Cardiac septum (tissue), 1 donor: ENCODE measurements around the gene KRTAP10-2. TPM values are rescaled to one million over a fixed set of nuclear protein-coding genes. Genes with fewer than 3 reads are reported as not detected.
"Not testable (repeated sequence)": the region's sequence is repeated elsewhere in the genome, so short reads cannot be mapped to it uniquely, and the experiment has no call there.

ENCODE experiments used
- DNase-seq: peaks from one replicate; pipeline ENCODE4 v3.0.0-alpha.2; 2020; ENCODE audit warnings: low spot score
- intact Hi-C: fragments of 100-400 bp; cut with DNase I; formaldehyde crosslinking; loops from one replicate; pipeline ENCODE4 v1.14.0; 2022
- total RNA-seq: library from RNA; stranded (reverse); fragmentation: NEBNext Ultra II Directional; extraction: Animal tissue kit (Norgen Biotek cat#: 25700); gene quantifications from one replicate; pipeline ENCODE4 v1.2.1, GENCODE V29; 2021
- donor health status: DM: no; HTN: no; CAD: no.

KRTAP10-2 gene
- total RNA-seq, 1 donor from 2014 or later: not detected

DNA sequence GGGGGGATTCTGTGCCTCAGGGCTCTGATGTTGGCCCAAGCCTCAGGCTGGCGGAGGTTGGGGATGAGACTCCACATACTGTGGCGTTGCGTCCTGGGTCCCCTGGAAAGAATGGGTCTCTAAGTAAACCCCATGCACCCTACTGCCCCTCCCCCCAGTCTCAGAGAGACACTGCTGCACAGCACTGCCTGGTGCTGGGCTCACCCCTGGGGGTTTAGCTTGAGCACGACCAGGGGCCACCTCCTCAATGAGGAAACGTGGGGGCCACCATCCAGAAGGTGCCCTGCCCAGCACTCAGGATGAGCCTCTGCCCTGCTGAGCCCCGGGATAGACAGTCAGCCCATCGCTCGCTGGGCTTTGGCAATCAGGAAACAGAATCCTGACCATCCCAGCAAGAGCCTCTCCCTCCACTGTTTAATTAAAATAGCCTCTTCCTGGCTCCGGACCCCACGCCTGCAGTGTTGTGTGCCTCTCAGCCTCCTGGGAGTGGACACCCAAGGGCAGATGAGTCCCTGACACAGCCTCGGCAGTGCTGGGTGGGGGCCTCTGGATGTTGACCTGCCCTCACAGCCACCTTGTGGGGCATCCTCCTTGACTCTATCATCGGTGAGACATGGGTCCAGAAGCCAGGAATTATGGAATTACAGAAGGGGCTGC, 18.7 kb upstream of the KRTAP10-2 start:
- no peak for DNase-seq
- intact Hi-C loops: no loop called here

DNA sequence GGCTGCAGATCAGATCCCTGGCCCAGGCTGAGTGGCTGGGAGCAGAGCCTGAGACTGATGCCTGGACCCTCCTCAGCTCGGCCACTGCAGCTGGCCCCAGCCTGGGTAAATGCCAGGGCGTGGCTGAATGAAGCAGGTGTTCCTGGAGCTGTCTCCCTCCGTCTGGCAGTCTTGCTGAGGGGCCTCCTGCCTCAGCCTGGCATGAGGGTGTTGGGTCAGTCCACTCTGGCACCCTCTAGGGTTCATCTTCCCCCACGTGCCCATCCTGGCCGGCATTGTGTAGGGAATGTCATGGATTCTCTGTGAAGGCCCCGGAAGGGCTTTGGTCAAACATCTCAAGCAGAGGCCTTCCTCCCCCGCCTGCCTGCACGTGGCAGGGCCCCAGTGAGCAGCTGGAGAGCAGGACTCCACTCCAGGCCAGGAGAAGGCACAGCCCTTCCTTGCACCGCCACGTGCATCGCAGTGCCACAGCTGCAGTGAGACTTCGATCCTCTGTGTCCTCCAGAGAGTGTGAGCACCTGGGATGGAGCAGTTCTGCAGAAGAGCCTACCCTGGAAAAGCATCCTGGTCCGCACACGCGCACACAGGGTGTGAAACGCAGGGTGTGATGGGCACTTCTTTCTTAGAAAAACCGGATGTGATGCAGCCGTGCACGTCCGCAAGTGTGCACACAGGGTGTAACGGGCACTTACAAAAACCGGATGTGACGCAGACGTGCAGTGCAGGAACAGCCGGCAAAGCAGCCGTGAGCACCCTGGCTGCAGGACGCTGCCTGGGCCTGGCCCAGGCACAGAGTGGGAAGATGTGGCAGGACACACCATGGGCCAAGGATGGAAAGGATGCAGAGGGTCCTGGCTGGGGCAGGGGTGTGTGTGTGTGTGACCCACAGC, 17.6 kb upstream of the KRTAP10-2 start:
- no peak for DNase-seq
- intact Hi-C loops: no loop called here

DNA sequence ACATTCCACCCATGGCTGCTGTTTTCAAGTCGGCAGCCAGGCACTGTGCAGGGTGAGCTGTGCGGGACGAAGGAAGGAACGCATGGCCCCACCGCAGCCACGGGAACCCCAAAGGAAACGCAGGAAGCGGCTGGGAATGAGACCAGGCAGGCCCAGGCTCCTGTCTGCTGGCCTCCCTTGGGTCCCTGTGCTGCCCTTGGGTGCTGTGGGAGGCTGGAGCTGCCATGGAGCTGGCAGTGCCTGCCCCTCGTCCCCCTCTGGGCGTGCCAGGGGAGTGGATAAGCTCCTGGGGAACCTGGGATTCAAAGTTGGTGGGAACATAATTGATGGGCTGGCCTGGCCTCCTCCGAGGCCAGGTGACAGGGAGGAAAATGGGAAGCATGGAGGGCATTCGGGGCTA, 17.0 kb upstream of the KRTAP10-2 start:
- DNase-seq: no peak
- intact Hi-C loops: no loop called here

DNA sequence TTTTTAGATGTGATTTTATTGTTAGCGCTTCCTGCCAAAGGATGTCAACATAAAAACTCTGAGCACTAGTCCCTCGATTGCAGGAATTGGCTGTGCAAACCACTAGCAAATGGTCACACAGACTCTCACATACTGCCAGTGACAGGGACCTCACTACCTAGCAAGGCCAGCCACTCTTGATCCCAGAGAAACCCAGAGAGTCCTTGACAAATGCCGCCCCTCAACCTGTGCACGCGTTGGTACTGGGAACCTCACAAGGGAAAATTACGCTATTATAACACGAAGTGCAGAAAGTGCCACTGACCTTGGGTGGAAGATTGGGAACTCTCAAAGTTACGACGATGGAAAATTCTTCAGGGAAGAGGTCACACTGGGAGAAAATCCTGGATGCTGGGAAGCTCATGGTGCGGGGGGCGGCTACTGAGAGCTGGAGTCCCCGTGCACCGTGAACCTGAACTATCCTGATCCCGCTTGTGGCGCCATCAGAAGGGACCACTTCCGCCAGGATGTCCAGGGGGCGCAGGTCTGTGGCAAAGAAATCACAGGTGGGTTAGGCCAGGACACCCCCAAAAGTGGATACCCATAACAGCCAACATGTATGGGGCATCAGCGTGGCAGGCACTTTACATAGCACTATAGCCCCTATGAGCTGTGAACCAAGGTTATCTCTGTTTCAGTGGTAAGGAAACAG, 16.3 kb upstream of the KRTAP10-2 start:
- no peak for DNase-seq
- intact Hi-C loops: no loop called here

DNA sequence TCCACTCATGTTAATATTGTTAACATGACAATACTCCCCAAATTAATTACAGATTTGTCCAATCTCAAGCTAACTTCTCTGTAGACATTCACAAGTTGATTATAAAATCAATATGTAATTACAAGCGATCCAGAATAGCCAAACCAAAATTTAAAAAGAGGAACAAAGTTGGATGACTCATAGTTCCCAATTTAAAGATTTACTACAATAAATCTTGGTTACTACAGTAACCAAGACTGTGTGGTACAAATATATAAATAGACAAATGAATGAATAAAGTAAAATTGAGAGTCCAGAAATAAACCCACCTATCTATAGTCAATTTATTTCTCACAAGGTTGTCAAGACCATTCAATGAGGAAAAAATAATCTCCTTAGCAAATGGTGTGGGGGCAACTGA, 15.1 kb upstream of the KRTAP10-2 start:
- intact Hi-C loops: no loop called here
- DNase-seq: no peak

DNA sequence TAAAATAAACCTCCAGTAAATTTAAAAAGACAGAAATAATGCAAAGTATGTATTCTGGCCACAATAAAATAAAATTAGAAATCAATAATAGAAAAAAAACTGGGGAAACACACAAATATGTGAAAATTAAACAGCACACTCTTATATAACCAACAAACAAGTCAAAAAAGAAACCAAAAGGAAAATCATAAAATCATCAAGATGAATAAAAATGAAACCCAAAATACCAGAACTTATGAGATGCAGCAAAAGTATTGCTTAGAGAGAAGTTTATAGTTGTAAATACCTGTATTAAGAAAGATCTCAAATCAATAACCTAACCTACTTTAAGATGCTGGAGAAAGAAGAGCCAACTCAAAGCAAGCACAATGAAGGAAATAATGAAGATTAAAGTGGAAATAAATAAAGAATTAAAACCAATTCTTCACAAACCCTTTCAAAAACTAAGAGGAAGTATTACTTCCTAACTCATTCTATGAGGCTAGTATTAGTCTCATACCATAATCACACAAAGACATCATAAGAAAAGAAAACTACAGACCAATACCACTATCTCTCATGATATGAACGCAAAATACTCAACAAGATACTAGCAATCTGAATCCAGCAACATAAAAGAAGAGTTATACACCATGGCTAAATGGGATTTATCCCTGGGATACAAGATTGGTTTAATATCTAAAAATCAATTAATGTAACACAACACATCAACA, 13.7 kb upstream of the KRTAP10-2 start:
- intact Hi-C loops: no loop called here
- no peak for DNase-seq

DNA sequence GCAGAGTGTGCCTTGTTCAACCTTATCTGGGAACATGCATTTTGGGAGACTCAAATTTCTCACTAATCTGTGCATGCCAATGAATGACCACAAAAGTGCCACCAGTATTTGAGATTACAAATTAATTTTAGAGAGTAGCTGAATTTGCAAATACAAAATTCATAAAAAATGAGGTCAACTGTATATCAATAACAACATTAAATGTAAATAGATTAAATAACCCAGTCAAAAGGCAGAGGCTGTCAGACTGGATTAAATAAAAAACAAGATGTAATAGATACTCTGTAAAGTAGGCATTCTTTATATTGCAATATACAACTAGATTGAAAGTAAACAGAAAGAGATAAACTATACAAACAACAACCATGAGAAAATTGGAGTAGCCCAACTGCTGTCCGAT, 12.8 kb upstream of the KRTAP10-2 start:
- no peak for DNase-seq
- intact Hi-C loops: no loop called here

DNA sequence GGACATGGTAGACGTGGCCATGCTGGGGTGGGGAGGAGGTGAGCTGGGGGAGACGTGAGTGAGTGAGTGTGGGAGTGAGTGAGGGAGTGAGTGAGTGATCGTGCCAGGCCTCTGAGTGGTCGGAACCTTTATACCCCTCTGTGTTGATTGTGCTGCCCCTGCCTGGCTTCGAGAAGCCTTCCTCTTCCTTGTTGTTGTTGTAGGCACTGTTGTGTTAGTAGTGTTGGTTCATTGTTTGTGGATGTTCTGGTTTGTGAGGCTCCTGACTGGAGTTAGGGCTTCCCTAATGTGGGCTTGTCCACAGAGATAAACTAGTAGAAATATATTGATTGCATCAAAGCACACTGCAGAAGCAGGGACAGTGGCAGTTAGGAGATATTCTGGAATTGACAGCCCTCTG, 7.4 kb upstream of the KRTAP10-2 start, which contains the start of gene KRTAP10-3:
Gene KRTAP10-3, minus strand, starts transcription at position 101 of the 400 bp plus-strand sequence. Its CDS starts 80 bp downstream, at position 21.
- no peak for DNase-seq
- intact Hi-C loops: no loop called here

DNA sequence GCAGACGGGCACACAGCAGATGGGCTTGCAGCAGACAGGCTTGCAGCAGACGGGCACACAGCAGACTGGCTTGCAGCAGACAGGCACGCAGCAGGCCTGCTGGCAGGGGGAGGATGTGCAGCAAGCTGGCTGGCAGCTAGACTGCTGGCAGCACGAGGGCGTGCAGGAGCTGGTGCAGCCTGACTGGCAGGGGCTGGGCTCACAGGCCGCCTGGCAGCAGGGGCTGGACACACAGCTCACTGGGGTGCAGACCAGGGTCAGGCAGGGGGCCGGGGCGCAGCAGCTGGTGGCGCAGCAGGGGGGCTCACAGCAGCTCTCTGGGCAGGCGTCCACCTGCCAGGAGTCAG, 7.0 kb upstream of the KRTAP10-2 start:
- intact Hi-C loops, DNase-seq: not testable (repeated sequence)

DNA sequence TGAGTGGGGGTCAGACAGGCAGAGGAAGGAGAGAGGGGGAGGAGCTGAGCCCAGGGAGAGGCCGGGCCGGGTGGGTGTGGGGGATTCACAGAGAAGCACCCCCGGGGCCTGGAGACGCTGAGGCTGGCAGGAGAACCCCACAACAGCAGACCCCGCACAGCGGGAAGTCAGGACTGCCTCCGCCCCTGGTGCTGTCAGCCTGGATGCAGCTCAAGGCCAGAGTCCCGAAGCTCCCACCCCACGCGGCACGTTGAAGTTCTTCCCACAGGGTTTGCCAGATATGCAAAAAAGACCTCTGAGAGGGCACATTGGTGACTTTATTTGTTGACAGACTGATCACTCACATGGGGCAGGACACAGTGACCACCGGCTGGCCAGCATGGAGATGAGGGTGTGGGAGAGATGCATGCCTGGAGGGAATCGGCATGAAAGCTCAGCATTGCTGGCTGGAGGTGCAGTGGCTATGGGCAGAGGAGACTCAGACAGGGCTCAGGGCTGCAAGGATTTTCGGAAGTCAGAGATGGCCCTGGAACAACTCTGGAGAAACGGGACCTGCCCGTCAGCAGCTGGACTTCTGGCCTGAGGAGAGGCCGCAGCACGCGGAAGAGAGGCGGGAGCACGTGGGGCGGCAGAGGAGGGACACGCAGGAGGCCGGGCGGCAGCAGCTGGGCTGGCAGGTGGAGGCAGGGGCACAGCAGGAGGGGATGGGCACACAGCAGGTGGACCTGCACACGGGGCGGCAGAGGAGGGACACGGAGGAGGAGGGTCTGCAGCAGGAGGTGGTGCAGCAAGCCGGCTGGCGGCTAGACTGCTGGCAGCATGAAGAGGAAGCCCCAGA, 6.4 kb upstream of the KRTAP10-2 start:
- DNase-seq: no peak
- intact Hi-C loops: no loop called here

DNA sequence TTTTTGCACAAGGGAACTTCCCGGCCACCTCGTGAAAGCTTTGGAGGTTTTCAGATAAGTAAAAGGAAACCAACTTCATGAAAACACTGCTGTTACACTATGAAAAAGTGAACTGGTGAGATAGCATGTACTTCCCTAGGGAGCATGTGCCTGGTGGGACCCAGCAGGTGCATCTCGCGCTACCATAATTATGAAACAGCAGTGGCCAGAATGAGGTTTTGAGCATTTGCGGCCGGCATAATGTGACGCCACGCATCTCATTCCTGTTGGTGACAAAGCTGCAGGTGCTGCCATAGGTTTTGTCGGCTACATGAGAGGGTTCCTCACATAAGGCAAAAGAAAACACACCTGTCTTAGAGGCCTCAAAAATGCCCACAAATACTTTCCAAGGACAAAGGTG, 5.6 kb upstream of the KRTAP10-2 start:
- no peak for DNase-seq
- intact Hi-C loops: no loop called here

DNA sequence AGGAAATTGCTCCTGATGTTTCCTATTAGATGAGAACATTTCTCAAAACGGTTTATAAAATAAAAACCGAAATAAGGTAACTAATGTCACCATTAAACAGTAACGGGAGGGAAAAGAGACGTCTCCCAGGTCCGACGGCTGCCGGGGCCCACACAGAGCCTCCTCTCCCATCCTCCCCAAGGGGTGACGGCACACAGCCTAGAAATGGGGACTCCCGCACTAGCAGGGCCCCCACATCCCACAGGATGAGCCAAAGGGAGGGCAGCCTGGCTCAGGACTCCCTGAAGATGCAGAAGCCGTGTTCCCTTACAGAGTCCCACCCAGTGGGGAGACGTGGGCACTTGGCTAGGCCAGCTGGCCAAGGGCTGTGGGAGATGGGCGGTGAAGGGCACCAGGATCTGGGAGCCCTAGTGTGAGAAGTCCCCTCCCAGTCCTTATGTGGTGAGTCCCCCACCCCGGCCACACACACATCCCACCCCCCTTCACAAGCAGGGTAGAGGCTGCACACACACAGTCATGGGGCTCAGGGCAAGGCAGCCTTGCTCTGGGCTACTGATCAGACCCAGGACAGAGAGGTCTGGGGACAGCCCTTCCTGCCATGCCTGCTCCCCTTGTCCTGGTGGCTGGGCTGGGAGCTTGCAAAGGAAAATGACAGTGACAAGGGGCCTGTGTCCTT, 4.0 kb upstream of the KRTAP10-2 start:
- DNase-seq: no peak
- intact Hi-C loops: no loop called here

DNA sequence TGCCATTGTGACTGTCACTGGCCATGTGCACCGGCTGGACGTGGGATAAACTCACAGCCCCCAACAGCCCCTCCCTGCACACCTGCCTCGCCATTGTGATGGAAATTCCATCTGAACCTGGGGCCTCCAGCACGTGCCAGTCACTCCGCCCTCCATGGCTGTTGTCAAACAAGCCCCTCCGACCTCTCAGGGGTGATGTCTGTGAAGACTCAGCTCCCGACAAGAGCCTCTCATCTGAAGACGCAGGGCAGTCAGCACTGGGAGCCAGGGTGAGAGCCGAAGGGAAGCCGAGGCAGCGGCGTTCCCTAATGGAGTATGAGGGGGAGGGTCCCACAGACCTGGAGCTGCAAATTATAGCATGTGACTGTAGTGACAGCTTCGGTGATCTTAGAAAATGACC, 1.4 kb upstream of the KRTAP10-2 start:
- no peak for DNase-seq
- intact Hi-C loops: no loop called here

DNA sequence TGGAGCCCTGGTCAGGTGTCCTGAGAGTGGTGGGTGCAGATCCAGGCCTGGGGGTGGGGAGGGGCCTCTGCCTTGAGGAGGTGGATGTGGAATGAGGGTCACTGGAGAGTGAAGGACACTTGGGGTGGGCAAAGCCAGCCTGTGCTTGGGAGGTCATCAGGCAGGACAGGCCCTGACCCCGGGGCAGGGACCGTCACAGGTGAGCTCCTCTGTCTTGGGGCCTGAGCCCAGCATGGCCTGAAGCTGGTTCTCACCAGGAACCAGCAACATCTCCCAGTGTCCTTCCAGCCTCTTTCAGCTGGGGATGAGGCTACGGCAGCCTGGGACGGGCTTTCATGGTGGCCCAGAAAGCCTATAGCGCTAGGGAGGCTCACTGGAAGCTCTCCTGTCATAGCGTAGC, 831 bp upstream of the KRTAP10-2 start:
- intact Hi-C loops: no loop called here
- DNase-seq: no peak

DNA sequence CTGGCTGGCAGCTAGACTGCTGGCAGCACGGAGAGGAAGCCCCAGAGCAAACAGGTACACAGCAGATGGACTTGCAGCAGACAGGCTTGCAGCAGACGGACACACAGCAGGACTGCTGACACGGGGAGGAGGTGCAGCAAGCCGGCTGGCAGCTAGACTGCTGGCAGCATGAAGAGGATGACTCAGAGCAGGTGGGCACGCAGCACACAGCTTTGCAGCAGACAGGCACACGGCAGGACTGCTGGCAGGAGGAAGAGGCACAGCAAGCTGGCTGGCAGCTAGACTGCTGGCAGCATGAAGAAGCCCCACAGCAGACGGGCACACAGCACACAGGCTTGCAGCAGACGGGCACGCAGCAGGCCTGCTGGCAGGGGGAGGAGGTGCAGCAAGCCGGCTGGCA, 498 bp downstream of the KRTAP10-2 start:
- DNase-seq: no peak
- intact Hi-C loops: no loop called here

DNA sequence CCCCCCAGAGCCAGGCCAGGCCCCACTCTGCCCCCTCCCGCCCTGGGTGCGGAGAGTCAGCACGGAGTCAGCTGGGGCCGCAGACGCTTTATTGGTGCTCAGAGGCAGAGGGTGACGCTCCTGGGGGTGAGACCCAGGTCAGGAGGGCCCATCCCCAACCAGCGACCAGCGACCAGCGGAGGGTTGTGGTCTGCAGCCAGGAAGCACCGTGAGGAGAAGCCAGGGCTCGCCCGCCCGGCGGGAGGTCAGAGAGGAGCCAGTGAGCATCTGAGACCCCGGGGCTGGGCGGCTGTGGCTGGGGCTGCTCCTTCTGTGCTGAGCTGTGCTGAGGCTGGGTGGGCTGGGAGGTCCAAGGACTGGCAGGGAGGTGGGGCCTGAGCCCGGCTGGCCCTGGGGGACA, 1.0 kb downstream of the KRTAP10-2 start:
- DNase-seq, intact Hi-C loops: not testable (repeated sequence)

DNA sequence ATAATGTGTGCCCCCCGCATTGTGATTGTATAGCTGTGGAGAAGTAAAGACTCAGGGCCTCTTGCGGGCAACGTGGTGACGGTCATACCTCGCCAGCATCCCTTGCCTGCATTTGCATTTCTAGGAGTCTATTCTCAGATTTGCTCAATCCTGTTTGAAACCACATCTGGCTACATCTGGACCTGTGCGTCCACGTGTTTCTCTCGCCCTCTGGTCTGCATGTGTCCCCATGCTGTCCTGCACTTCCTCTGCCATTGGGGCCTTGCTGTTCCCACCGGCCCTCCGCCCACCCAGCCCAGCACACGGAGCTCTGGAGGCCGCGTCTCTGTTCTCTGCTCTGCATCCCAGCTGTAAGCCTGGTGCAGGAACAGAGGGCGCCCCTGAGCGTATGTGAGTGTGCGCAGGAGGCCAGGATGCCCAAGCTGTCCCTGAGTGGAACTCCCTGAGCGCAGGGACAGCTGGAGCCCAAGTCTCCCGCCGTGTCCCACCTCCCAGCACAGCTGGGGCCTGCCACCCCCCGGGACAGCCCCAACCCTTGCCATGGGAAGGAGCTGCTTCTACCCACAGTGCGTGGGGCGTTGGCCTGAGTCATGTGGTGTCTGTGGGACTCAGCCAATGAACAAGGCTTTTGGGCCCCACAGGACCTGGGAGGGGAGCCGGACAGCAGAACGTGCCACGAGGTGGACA, 1.6 kb downstream of the KRTAP10-2 start:
- no peak for DNase-seq
- intact Hi-C loops: no loop called here

DNA sequence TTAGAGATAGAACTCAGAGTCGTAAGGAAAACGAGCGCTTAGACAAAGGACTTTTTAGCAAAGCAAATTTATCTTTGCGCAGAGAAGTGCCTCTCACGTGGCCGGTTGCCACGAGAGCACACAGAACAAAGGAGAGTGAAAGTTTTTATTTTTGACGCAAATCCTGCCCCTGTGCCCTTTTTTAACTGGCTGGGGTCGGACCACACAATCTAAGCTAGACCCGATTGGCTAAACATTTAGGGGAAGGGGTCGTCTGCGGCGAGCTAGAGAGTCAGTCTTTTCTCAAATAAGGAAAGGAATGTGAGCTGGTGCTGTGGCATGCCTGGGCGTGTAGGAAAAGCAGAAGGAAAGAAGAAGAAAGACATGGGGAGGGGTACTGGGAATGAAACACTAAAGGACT, 2.4 kb downstream of the KRTAP10-2 start:
- DNase-seq: no peak
- intact Hi-C loops: no loop called here
